ENCODE data around the gene KIFC3. TPM values are rescaled to one million over a fixed set of nuclear protein-coding genes. Genes with fewer than 3 reads are reported as not detected.

KIFC3 gene
- total and polyA plus RNA-seq, 2 of the 13 experiments (the other 11 are each of a cell fraction or from before 2014, with no cell fraction given) = 42.1 to 45.3 TPM

DNA sequence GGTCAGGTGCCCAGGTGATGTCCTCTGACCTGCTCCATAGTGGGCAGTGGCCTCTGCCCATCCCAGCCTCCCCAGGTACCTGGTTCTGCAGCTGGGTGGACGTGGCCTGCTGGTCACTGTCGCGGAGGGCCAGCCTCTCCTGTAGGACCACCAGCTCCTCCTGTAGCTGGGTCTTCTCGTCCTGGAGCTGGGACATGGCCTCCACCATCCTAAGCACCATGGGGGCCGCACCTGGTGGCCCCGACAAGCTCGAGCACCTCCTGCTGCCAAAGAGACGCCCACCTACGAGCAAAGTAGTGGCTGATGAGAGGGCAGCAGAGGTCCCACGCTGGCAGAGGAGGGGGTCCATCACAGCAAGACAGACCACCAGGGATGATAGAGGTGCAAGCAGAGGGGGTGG, 16.9 kb downstream of the KIFC3 start:
- peaks cover 3% of the 10 kb centered on the region for H3K79me2 ChIP-seq (ENCODE audit: insufficient read depth, low read length)
- no peak overlapping the region for H3K9ac ChIP-seq (ENCODE audit: insufficient read depth, low read depth, low read length)
- CTCF ChIA-PET (ENCODE audit: low intra/inter-chr PET ratio, low total read pairs) = no interaction called here
- BruUV-seq (replicated peaks) = no TSS peak
- POLR2A ChIA-PET = interaction anchor here (8.1 kb wide), 1 partner anchor 13 kb away, joined by 141 read pairs; the partner anchor contains the start of gene KIFC3
- ATAC-seq = no peak
- intact Hi-C loops (cut with micrococcal nuclease; ENCODE audit: unreplicated experiment) (no loop called here), in situ Hi-C loops (cut with HindIII; ENCODE audit: extremely low pct_ligation_motif_present, low pct_unique_long_range_greater_than_20kb) (no loop called here)
- peaks cover 14 to 34% of the 10 kb centered on the region in 2 experiments for H3K36me3 ChIP-seq (replicated peaks in 1 of 2; ENCODE audit: control insufficient read depth in 1 of 2, insufficient read depth in 2 of 2, low read length in 2 of 2)
- TF ChIP-seq MED8 (CRISPR knock-in tag; IDR thresholded peaks at IDR 0.05; ENCODE audit: insufficient replicate concordance) (no peak), CHD4 (IDR thresholded peaks at IDR 0.05; ENCODE audit: borderline replicate concordance, low read length) (no peak), NFRKB (IDR thresholded peaks at IDR 0.05) (no peak)
- no peak for DNase-seq (ENCODE audit: low spot score)
- 100% methylated on average over 6 of the region's 10 CpGs for WGBS (ENCODE audit: low lambda C conversion rate)
- FAIRE-seq = no peak
- no peaks in the 10 kb centered on the region for H3K9me3 ChIP-seq (ENCODE audit: low read length)
- no peaks in the 10 kb centered on the region for H4K20me1 ChIP-seq (ENCODE audit: insufficient read depth, low read length)
- H3K27me3 ChIP-seq (ENCODE audit: control insufficient read depth in 1 of 2, insufficient read depth in 2 of 2, low read length in 2 of 2) = no peaks in the 10 kb centered on the region
- peaks cover 41% of the 10 kb centered on the region for H3K4me1 ChIP-seq (ENCODE audit: insufficient read depth, low read length)
- no peak overlapping the region for H2AFZ ChIP-seq (ENCODE audit: low read length)
- no peak overlapping the region for H3K4me3 ChIP-seq (replicated peaks in 1 of 3; ENCODE audit: insufficient read depth in 1 of 3, low read depth in 2 of 3, low read length in 3 of 3)
- H3K27ac ChIP-seq (ENCODE audit: extremely low read length, insufficient read depth, low read length) = no peak overlapping the region
- H3K4me2 ChIP-seq (ENCODE audit: low read depth, low read length) = no peak overlapping the region

DNA sequence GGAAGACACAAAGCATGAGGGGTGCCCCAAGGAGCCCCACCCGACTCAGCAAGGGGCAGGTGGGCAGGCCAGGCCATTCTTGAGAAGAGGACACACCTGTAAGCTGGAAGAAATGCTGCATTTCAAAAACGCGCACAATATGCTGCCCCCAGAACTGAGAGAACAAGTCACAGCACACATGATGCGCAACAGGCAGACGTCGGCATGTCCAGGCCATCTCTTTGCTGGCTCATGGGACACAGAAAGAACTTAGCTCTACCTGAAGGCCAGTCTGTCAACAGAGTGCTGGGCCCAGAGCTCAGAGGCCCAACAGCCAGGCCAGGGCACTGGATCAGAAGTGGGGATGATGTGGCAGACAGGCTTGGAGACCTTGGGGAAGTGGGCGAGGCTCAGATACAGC, 18.0 kb downstream of the KIFC3 start:
- Histone ChIP-seq H3K4me2 (ENCODE audit: low read depth, low read length) (no peak overlapping the region), H3K79me2 (ENCODE audit: insufficient read depth, low read length) (peaks cover 3% of the 10 kb centered on the region), H4K20me1 (ENCODE audit: insufficient read depth, low read length) (no peaks in the 10 kb centered on the region), H3K4me1 (ENCODE audit: insufficient read depth, low read length) (peaks cover 42% of the 10 kb centered on the region), H3K4me3 (replicated peaks in 1 of 3; ENCODE audit: insufficient read depth in 1 of 3, low read depth in 2 of 3, low read length in 3 of 3) (no peak overlapping the region), H3K36me3 (replicated peaks in 1 of 2; ENCODE audit: control insufficient read depth in 1 of 2, insufficient read depth in 2 of 2, low read length in 2 of 2) (peaks cover 14 to 31% of the 10 kb centered on the region in 2 experiments; a peak in 4 of 5 replicates), H3K27ac (ENCODE audit: extremely low read length, insufficient read depth, low read length) (peak overlapping the region; percentile 44), H3K9ac (ENCODE audit: insufficient read depth, low read depth, low read length) (no peak overlapping the region), H3K27me3 (ENCODE audit: control insufficient read depth in 1 of 2, insufficient read depth in 2 of 2, low read length in 2 of 2) (no peaks in the 10 kb centered on the region), H3K9me3 (ENCODE audit: low read length) (no peaks in the 10 kb centered on the region), H2AFZ (ENCODE audit: low read length) (no peak overlapping the region)
- 98% methylated on average over 7 of the region's 7 CpGs for WGBS (ENCODE audit: low lambda C conversion rate)
- POLR2A ChIA-PET = interaction anchor here (1.6 to 8.1 kb wide), 4 partner anchors 14 to 108 kb away, joined by 6 to 141 read pairs (median 28); partner anchors contain the start of genes KATNB1 and KIFC3
- intact Hi-C loops (cut with micrococcal nuclease; ENCODE audit: unreplicated experiment) (loop anchor here (5.0 kb wide), 2 partner anchors 62 to 78 kb away; no protein-coding TSS in a partner anchor), in situ Hi-C loops (cut with HindIII; ENCODE audit: extremely low pct_ligation_motif_present, low pct_unique_long_range_greater_than_20kb) (no loop called here)
- ATAC-seq = no peak
- DNase-seq (ENCODE audit: low spot score) = no peak
- TF ChIP-seq ZNF264 (CRISPR knock-in tag; IDR thresholded peaks at IDR 0.05) (no peak), ZNF687 (CRISPR knock-in tag; IDR thresholded peaks at IDR 0.05) (peak; percentile 55), ATF6 (CRISPR knock-in tag; conservative IDR thresholded peaks at IDR 0.05) (no peak), ZBTB38 (CRISPR knock-in tag; IDR thresholded peaks at IDR 0.05) (peak; percentile 100)
- BruUV-seq (replicated peaks) = no TSS peak
- CTCF ChIA-PET (ENCODE audit: low intra/inter-chr PET ratio, low total read pairs) = no interaction called here
- FAIRE-seq = no peak

All from HepG2 (cell line).